Measurements from ENCODE around the gene C19orf25. TPM values are rescaled to one million over a fixed set of nuclear protein-coding genes. Genes with fewer than 3 reads are reported as not detected.
A peak's percentile ranks its signal among the peaks of the same experiment; 100 is the strongest.
"Not testable (repeated sequence)": the region's sequence is repeated elsewhere in the genome, so short reads cannot be mapped to it uniquely, and the experiment has no call there.

Gene C19orf25
- total RNA-seq, 1 experiment from 2014 or later, result 35.0 TPM

DNA sequence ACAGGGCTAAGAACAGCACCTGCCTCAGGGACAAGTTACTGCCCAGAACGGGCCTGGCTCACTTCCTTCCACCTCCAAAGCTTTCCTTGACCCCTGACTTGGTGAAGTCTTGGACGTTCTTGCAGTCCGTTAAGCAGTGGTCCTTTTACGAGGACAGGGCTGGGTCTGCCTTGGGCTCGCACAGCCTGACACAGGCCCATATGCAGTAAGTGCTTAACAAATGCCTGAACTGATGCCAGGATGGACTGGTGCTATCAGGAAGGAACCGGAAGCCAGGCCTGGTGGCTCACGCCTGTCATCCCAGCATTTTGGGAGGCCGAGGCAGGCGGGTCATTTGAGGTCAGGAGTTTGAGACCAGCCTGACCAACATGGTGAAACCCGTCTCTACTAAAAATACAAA is 43.0 kb upstream of the C19orf25 start:
- no peaks in the 10 kb centered on the region for H3K9me3 ChIP-seq (ENCODE audit: low read depth, low read length, poor library complexity, severe bottlenecking)
- POLR2A ChIA-PET (ENCODE audit: low non-redundant PET), result interaction anchor here (0.6 kb wide), 1 partner anchor 253 kb away, joined by 3 read pairs; the partner anchor contains the start of gene CIRBP
- H3K27ac ChIP-seq (ENCODE audit: low read depth, low read length, poor library complexity, severe bottlenecking), result no peak overlapping the region
- intact Hi-C loops (cut with micrococcal nuclease; ENCODE audit: unreplicated experiment), result no loop called here
- CTCF ChIA-PET, result interaction anchor here (0.9 kb wide), 1 partner anchor 24 kb away, joined by 3 read pairs; no protein-coding TSS in a partner anchor
- no peaks in the 10 kb centered on the region for H3K36me3 ChIP-seq (ENCODE audit: insufficient read depth, low read length, poor library complexity, severe bottlenecking)
- no TSS peak for BruUV-seq (replicated peaks)
- no peak for TF ChIP-seq EZH2 (IDR thresholded peaks at IDR 0.05; ENCODE audit: borderline replicate concordance, low read depth, low read length, poor library complexity, severe bottlenecking)
- TF ChIP-seq, protein P1, sequence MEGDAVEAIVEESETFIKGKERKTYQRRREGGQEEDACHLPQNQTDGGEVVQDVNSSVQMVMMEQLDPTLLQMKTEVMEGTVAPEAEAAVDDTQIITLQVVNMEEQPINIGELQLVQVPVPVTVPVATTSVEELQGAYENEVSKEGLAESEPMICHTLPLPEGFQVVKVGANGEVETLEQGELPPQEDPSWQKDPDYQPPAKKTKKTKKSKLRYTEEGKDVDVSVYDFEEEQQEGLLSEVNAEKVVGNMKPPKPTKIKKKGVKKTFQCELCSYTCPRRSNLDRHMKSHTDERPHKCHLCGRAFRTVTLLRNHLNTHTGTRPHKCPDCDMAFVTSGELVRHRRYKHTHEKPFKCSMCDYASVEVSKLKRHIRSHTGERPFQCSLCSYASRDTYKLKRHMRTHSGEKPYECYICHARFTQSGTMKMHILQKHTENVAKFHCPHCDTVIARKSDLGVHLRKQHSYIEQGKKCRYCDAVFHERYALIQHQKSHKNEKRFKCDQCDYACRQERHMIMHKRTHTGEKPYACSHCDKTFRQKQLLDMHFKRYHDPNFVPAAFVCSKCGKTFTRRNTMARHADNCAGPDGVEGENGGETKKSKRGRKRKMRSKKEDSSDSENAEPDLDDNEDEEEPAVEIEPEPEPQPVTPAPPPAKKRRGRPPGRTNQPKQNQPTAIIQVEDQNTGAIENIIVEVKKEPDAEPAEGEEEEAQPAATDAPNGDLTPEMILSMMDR (conservative IDR thresholded peaks at IDR 0.05; ENCODE audit: low read depth, low read length), result no peak
- H3K4me3 ChIP-seq (ENCODE audit: low read depth, low read length, poor library complexity, severe bottlenecking), result no peak overlapping the region
- no peak for DNase-seq (ENCODE audit: low spot score)
- H3K4me1 ChIP-seq (ENCODE audit: insufficient read depth, low read length, poor library complexity, severe bottlenecking), result peaks cover 4% of the 10 kb centered on the region
- H3K27me3 ChIP-seq (replicated peaks; ENCODE audit: insufficient read depth, low read depth, low read length, poor library complexity), result peaks cover 28% of the 10 kb centered on the region

DNA sequence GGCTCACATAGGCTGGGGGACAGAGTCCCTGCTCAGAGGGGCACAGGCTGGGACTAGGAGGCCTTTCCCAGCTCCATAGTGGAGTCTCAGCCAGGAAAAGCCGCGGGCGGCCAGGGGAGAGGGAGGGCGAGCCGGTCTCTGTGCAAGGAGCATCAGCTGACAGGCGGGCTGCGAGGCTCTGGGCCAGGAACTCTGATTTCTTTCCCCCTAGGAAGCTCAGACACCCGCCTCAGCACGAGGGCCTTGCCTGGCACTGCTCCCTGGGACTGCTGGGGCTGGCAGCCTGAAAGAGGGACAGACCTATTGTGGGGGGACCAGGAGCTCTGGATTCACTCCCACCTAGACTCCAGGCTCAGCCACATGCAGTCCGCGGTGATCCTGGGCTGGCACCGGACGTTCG is 42.6 kb upstream of the C19orf25 start:
- intact Hi-C loops (cut with micrococcal nuclease; ENCODE audit: unreplicated experiment), result no loop called here
- TF ChIP-seq EZH2 (IDR thresholded peaks at IDR 0.05; ENCODE audit: borderline replicate concordance, low read depth, low read length, poor library complexity, severe bottlenecking), result no peak
- TF ChIP-seq, protein P1 (conservative IDR thresholded peaks at IDR 0.05; ENCODE audit: low read depth, low read length), result no peak
- no peak overlapping the region for H3K4me3 ChIP-seq (ENCODE audit: low read depth, low read length, poor library complexity, severe bottlenecking)
- ChIA-PET CTCF (interaction anchor here (0.9 kb wide), 1 partner anchor 24 kb away, joined by 3 read pairs; no protein-coding TSS in a partner anchor), POLR2A (ENCODE audit: low non-redundant PET) (no interaction called here)
- peaks cover 4% of the 10 kb centered on the region for H3K4me1 ChIP-seq (ENCODE audit: insufficient read depth, low read length, poor library complexity, severe bottlenecking)
- H3K27ac ChIP-seq (ENCODE audit: low read depth, low read length, poor library complexity, severe bottlenecking), result no peak overlapping the region
- H3K27me3 ChIP-seq (replicated peaks; ENCODE audit: insufficient read depth, low read depth, low read length, poor library complexity), result peaks cover 28% of the 10 kb centered on the region
- no TSS peak for BruUV-seq (replicated peaks)
- H3K36me3 ChIP-seq (ENCODE audit: insufficient read depth, low read length, poor library complexity, severe bottlenecking), result no peaks in the 10 kb centered on the region
- H3K9me3 ChIP-seq (ENCODE audit: low read depth, low read length, poor library complexity, severe bottlenecking), result no peaks in the 10 kb centered on the region
- peak; percentile 49 for DNase-seq (ENCODE audit: low spot score)

DNA sequence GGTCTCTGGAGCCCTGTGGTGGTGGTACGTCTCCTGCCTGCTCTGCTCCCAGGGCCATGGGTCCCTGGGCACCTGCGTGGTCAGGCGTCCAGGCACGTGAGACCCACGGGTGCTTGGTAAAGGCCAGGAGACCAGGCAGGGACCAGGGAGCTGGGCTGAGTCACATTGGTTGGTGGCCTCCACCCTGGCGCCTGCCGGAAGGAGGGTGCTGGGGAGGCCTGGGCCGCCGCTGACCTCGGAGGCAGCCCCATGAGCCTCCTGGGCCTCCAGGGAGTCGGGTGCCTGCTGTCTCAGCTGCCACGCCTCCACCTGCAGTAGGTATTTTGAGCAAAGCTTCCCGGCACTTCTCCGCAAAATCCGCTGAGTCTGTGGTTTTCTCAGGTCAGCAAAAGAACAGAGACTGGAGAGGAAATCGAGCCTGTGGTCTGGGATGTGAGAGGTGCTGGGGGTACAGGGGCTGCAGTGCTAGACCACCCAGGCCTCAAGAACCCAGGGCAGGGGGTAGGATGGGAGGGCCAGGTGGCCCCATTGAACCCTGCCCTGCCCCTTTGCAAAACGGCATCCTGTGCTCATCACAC is 41.3 kb upstream of the C19orf25 start:
- no TSS peak for BruUV-seq (replicated peaks)
- H3K36me3 ChIP-seq (ENCODE audit: insufficient read depth, low read length, poor library complexity, severe bottlenecking), result no peaks in the 10 kb centered on the region
- no peak overlapping the region for H3K27ac ChIP-seq (ENCODE audit: low read depth, low read length, poor library complexity, severe bottlenecking)
- ChIA-PET CTCF (no interaction called here), POLR2A (ENCODE audit: low non-redundant PET) (no interaction called here)
- DNase-seq (ENCODE audit: low spot score), result no peak
- TF ChIP-seq EZH2 (IDR thresholded peaks at IDR 0.05; ENCODE audit: borderline replicate concordance, low read depth, low read length, poor library complexity, severe bottlenecking), result no peak
- TF ChIP-seq, protein P1 (conservative IDR thresholded peaks at IDR 0.05; ENCODE audit: low read depth, low read length), result no peak
- no peak overlapping the region for H3K4me3 ChIP-seq (ENCODE audit: low read depth, low read length, poor library complexity, severe bottlenecking)
- peaks cover 23% of the 10 kb centered on the region for H3K27me3 ChIP-seq (replicated peaks; ENCODE audit: insufficient read depth, low read depth, low read length, poor library complexity)
- intact Hi-C loops (cut with micrococcal nuclease; ENCODE audit: unreplicated experiment), result no loop called here
- H3K9me3 ChIP-seq (ENCODE audit: low read depth, low read length, poor library complexity, severe bottlenecking), result no peaks in the 10 kb centered on the region
- H3K4me1 ChIP-seq (ENCODE audit: insufficient read depth, low read length, poor library complexity, severe bottlenecking), result peaks cover 4% of the 10 kb centered on the region

DNA sequence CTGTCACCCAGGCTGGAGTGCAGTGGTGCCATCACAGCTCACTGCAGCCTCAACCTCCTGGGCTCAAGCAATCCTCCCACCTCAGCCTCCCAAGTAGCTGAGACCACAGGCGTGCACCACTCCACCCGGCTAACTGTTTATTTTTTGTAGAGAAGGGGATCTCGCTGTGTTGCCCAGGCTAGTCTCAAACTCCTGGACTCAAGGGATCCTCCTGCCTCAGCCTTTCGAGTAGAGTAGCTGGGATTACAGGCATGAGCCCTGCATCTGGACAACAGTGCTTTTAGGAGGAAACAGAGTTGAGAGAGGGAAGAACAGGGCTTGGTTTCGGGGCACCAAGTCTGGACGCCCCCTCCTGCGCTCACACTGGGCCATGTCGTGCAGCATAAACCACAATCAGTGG is 40.8 kb upstream of the C19orf25 start:
- peaks cover 18% of the 10 kb centered on the region for H3K27me3 ChIP-seq (replicated peaks; ENCODE audit: insufficient read depth, low read depth, low read length, poor library complexity)
- H3K9me3 ChIP-seq (ENCODE audit: low read depth, low read length, poor library complexity, severe bottlenecking); BruUV-seq (replicated peaks); intact Hi-C loops (cut with micrococcal nuclease; ENCODE audit: unreplicated experiment); H3K36me3 ChIP-seq (ENCODE audit: insufficient read depth, low read length, poor library complexity, severe bottlenecking); CTCF ChIA-PET; POLR2A ChIA-PET (ENCODE audit: low non-redundant PET); H3K4me3 ChIP-seq (ENCODE audit: low read depth, low read length, poor library complexity, severe bottlenecking); H3K4me1 ChIP-seq (ENCODE audit: insufficient read depth, low read length, poor library complexity, severe bottlenecking); H3K27ac ChIP-seq (ENCODE audit: low read depth, low read length, poor library complexity, severe bottlenecking); DNase-seq (ENCODE audit: low spot score): not testable (repeated sequence)
